A673 (cell line): ENCODE results near the gene NOSTRIN. TPM values are rescaled to one million over a fixed set of nuclear protein-coding genes. Genes with fewer than 3 reads are reported as not detected.

ENCODE experiments used
- BruUV-seq: library from RNA; stranded (reverse); fragments of 400-500 nt; replicated peaks from 2 replicates; lab custom pipeline; 2021; lab: Mats Ljungman, UMichigan
- CTCF ChIA-PET: fragments of 300-600 bp; sonication (Branson Sonifier 250); formaldehyde crosslinking; loops from one replicate; lab custom pipeline; 2022; ENCODE audit warnings: antibody characterized with exemption; lab: Charles Lee
- POLR2A ChIA-PET: fragments of 300-600 bp; sonication (Branson Sonifier 250); formaldehyde crosslinking; loops from one replicate; lab custom pipeline; 2022; ENCODE audit warnings: antibody characterized with exemption; ENCODE audit not compliant: low non-redundant PET; lab: Charles Lee
- DNase-seq: peaks from one replicate; pipeline ENCODE4 v3.0.0-alpha.2; 2015; ENCODE audit warnings: low spot score
- H3K27ac ChIP-seq: fragments of 200-600 bp; sonication (generic); 2 replicates; pipeline ENCODE4 v1.5.1; 2016; ENCODE audit warnings: mixed run types, low read depth, mild to moderate bottlenecking, mixed read lengths, antibody characterized with exemption, low read length; ENCODE audit not compliant: poor library complexity, severe bottlenecking
- H3K27me3 ChIP-seq: fragments of 200-600 bp; sonication (generic); replicated peaks from 2 replicates; pipeline ENCODE4 v1.6.1; 2017; ENCODE audit warnings: mixed run types, low read depth, mild to moderate bottlenecking, mixed read lengths, antibody characterized with exemption, low read length; ENCODE audit not compliant: insufficient read depth, poor library complexity
- H3K36me3 ChIP-seq: fragments of 200-600 bp; sonication (generic); 2 replicates; pipeline ENCODE4 v1.6.1; 2016; ENCODE audit warnings: mixed run types, mild to moderate bottlenecking, mixed read lengths, antibody characterized with exemption, low read length; ENCODE audit not compliant: insufficient read depth, poor library complexity, severe bottlenecking
- H3K4me1 ChIP-seq: fragments of 200-600 bp; sonication (generic); 2 replicates; pipeline ENCODE4 v1.6.1; 2017; ENCODE audit warnings: mixed run types, mild to moderate bottlenecking, mixed read lengths, antibody characterized with exemption, low read length; ENCODE audit not compliant: insufficient read depth, poor library complexity, severe bottlenecking
- H3K4me3 ChIP-seq: fragments of 200-600 bp; sonication (generic); 2 replicates; pipeline ENCODE4 v1.5.1; 2016; ENCODE audit warnings: low read depth, mixed run types, mild to moderate bottlenecking, mixed read lengths, low read length; ENCODE audit not compliant: poor library complexity, severe bottlenecking
- H3K9me3 ChIP-seq: fragments of 200-600 bp; sonication (generic); 2 replicates; pipeline ENCODE4 v1.6.1; 2016; ENCODE audit warnings: mixed run types, low read depth, mild to moderate bottlenecking, mixed read lengths, antibody characterized with exemption, low read length; ENCODE audit not compliant: poor library complexity, severe bottlenecking
- CTCF ChIP-seq: fragments of 300-800, 200-600 bp; sonication (generic); conservative IDR thresholded peaks from 2 replicates; pipeline ENCODE4 v1.5.1; 2017; ENCODE audit warnings: low read depth, mild to moderate bottlenecking, antibody characterized with exemption, low read length, moderate library complexity, mixed read lengths
- EZH2 ChIP-seq: fragments of 200-600 bp; sonication (generic); IDR thresholded peaks from 2 replicates; pipeline ENCODE4 v1.6.1; 2017; ENCODE audit warnings: borderline replicate concordance, low read depth, mild to moderate bottlenecking, mixed read lengths, antibody characterized with exemption, low read length; ENCODE audit not compliant: poor library complexity, severe bottlenecking
- intact Hi-C: fragments of 100-400 bp; cut with micrococcal nuclease; formaldehyde crosslinking; loops from one replicate; pipeline ENCODE4 v1.10.0; 2022; ENCODE audit not compliant: unreplicated experiment
- total RNA-seq: library from RNA; stranded (reverse); gene quantifications from 2 replicates; pipeline ENCODE4 v1.2.3, GENCODE V29; 2021

Gene NOSTRIN
- total RNA-seq, 1 experiment from 2014 or later = not detected

- Histone ChIP-seq H3K4me1 (no peaks in the 10 kb centered on the region), H3K27me3 (no peaks in the 10 kb centered on the region), H3K4me3 (no peak overlapping the region), H3K27ac (no peak overlapping the region), H3K36me3 (no peaks in the 10 kb centered on the region), H3K9me3 (no peaks in the 10 kb centered on the region)
- no peak for DNase-seq
- ChIA-PET CTCF (no interaction called here), POLR2A (no interaction called here)
- TF ChIP-seq CTCF (no peak), EZH2 (no peak)
- BruUV-seq = no TSS peak
- intact Hi-C loops = no loop called here
These were observed 39.0 kb downstream of the NOSTRIN start for GRCh38 chr2:168841445-168841844.

- POLR2A ChIA-PET = no interaction called here
- no TSS peak for BruUV-seq
- TF ChIP-seq EZH2 (no peak), CTCF (no peak)
These were observed 40.8 kb downstream of the NOSTRIN start for GRCh38 chr2:168843253-168843652.

GRCh38 chr2:168848225-168848624 lies 45.8 kb downstream of the NOSTRIN start:
- CTCF ChIA-PET = no interaction called here
- no peaks in the 10 kb centered on the region for H3K4me1 ChIP-seq
- H3K27ac ChIP-seq = no peak overlapping the region
- no peaks in the 10 kb centered on the region for H3K9me3 ChIP-seq
- intact Hi-C loops = no loop called here
- H3K4me3 ChIP-seq = no peak overlapping the region
- H3K27me3 ChIP-seq = no peaks in the 10 kb centered on the region
- no peak for TF ChIP-seq CTCF
- TF ChIP-seq EZH2 = no peak
- POLR2A ChIA-PET = no interaction called here
- peak; percentile 77 for DNase-seq
- no TSS peak for BruUV-seq
- H3K36me3 ChIP-seq = no peaks in the 10 kb centered on the region

More at GRCh38 chr2:168843253-168843652, 40.8 kb downstream of the NOSTRIN start:
- CTCF ChIA-PET = no interaction called here
- DNase-seq = no peak
- Histone ChIP-seq H3K27me3 (no peaks in the 10 kb centered on the region), H3K4me3 (no peak overlapping the region), H3K9me3 (no peaks in the 10 kb centered on the region), H3K27ac (no peak overlapping the region), H3K4me1 (no peaks in the 10 kb centered on the region), H3K36me3 (no peaks in the 10 kb centered on the region)
- intact Hi-C loops = no loop called here
